H1 (cell line): ENCODE results near the gene RRAS2.

Experiments used
- CBX8 ChIP-seq: fragments of 300-800, 300-1000 bp; sonication (generic); IDR thresholded peaks from 2 replicates; pipeline ENCODE4 v1.7.1; 2016; ENCODE audit warnings: low read depth, low read length, borderline replicate concordance
- CEBPB ChIP-seq: IDR thresholded peaks from 2 replicates; pipeline ENCODE4 v1.6.1; 2012; ENCODE audit warnings: low read depth, low read length
- CTCF ChIP-seq, 3 experiments: IDR thresholded peaks; 1 replicate in 2 of 3; 2 replicates in 1 of 3; pipeline versions ENCODE4 v1.5.1 to v1.6.1; 2011; ENCODE audit warnings: low read length in 3 of 3, mild to moderate bottlenecking in 3 of 3, inconsistent platforms in 2 of 3, low read depth in 1 of 3, moderate library complexity in 1 of 3; ENCODE audit not compliant: insufficient read depth in 1 of 3; ENCODE audit errors: control extremely low read depth in 1 of 3
- MAFK ChIP-seq: IDR thresholded peaks from 2 replicates; pipeline ENCODE4 v1.6.1; 2012; ENCODE audit warnings: low read depth, mild to moderate bottlenecking, improper control_type of control experiment, low read length
- POLR2A ChIP-seq, 2 experiments: IDR thresholded peaks; 1 replicate in 1 of 2; 2 replicates in 1 of 2; pipeline ENCODE4 v1.6.1; 2011; ENCODE audit warnings: low read depth in 2 of 2, low read length in 2 of 2, mild to moderate bottlenecking in 2 of 2; ENCODE audit errors: control extremely low read depth in 1 of 2
- POLR2AphosphoS5 ChIP-seq: IDR thresholded peaks from 2 replicates; pipeline ENCODE4 v1.6.1; 2011; ENCODE audit warnings: low read depth, low read length
- RBBP5 ChIP-seq: IDR thresholded peaks from 2 replicates; pipeline ENCODE4 v1.7.1; 2012; ENCODE audit warnings: low read depth, mild to moderate bottlenecking, inconsistent platforms, low read length, moderate library complexity, borderline replicate concordance
- SRF ChIP-seq: IDR thresholded peaks from 2 replicates; pipeline ENCODE4 v1.6.1; 2011; ENCODE audit warnings: mild to moderate bottlenecking, low read depth, low read length, moderate library complexity
- SUZ12 ChIP-seq: fragments of 200-600 bp; sonication (generic); IDR thresholded peaks from 2 replicates; pipeline ENCODE4 v1.6.1; 2012; ENCODE audit warnings: mild to moderate bottlenecking, inconsistent platforms, low read length, moderate library complexity, mixed read lengths
- TBP ChIP-seq: IDR thresholded peaks from 2 replicates; pipeline ENCODE4 v1.6.1; 2011; ENCODE audit warnings: low read depth, low read length, improper control_type of control experiment
- TF ChIP-seq, protein P1 (sequence below): IDR thresholded peaks from 2 replicates; pipeline ENCODE4 v1.6.1; 2012; ENCODE audit warnings: inconsistent platforms

DNA sequence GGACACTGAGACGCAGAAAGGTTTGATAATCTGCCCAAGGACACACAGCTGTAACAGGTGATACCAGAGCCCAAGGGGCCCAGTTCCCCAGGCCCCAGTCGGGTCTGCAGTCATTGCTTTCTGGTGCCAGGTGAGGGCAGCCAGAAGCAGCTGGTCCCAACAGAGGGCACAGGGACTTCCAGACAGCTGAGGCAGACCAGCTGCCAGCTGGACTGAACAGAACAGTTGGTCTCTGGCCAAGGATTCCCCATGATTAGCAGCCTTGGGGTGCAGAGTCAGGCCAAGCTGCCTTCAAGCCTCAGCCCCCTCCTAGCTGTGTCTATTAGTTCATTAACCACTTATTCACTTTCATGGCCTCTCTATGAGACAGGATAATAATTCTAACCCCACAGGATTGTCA lies 105.6 kb downstream of the RRAS2 start:
- TF ChIP-seq POLR2AphosphoS5 (no peak), CTCF (IDR thresholded peaks at IDR 0.05; ENCODE audit: control extremely low read depth in 1 of 3, insufficient read depth in 1 of 3, low read depth in 1 of 3, low read length in 3 of 3) (no peak), CEBPB (no peak), CBX8 (no peak), SRF (no peak), TBP (no peak), MAFK (no peak), RBBP5 (no peak), POLR2A (IDR thresholded peaks at IDR 0.05; ENCODE audit: control extremely low read depth in 1 of 2, low read depth in 2 of 2, low read length in 2 of 2) (no peak), SUZ12 (no peak)
- TF ChIP-seq, protein P1, sequence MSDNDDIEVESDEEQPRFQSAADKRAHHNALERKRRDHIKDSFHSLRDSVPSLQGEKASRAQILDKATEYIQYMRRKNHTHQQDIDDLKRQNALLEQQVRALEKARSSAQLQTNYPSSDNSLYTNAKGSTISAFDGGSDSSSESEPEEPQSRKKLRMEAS, result no peak
